RWPE2 (cell line): ENCODE results near the gene RAP2C.

Experiments used
- ATAC-seq: fragments of 200-7000 bp; cut with Tn5 transposase; 3 replicates; pipeline ENCODE4 v1.9.1; 2021; ENCODE audit warnings: low read depth
- DNase-seq: peaks from one replicate; pipeline ENCODE4 v3.0.0-alpha.2; 2020; ENCODE audit warnings: low spot score
- H3K27ac ChIP-seq: fragments of 450-650 bp; 2 replicates; pipeline ENCODE4 v1.5.1; 2017; ENCODE audit warnings: mild to moderate bottlenecking; ENCODE audit not compliant: poor library complexity, severe bottlenecking
- H3K27me3 ChIP-seq: fragments of 250-450 bp; sonication (Bioruptor Pico); 2 replicates; pipeline ENCODE4 v1.5.1; 2021; ENCODE audit warnings: mild to moderate bottlenecking, moderate library complexity; ENCODE audit not compliant: insufficient read depth, poor library complexity, severe bottlenecking
- H3K36me3 ChIP-seq: fragments of 250-450 bp; sonication (Bioruptor Pico); 2 replicates; pipeline ENCODE4 v1.5.1; 2020; ENCODE audit warnings: low read depth, mild to moderate bottlenecking, moderate library complexity
- H3K4me1 ChIP-seq: fragments of 250-450 bp; sonication (Bioruptor Pico); 2 replicates; pipeline ENCODE4 v1.5.1; 2021; ENCODE audit warnings: mild to moderate bottlenecking, moderate library complexity; ENCODE audit not compliant: insufficient read depth, poor library complexity, severe bottlenecking
- H3K4me3 ChIP-seq: fragments of 250-450 bp; sonication (Bioruptor Pico); 2 replicates; pipeline ENCODE4 v1.5.1; 2021; ENCODE audit warnings: mild to moderate bottlenecking, moderate library complexity; ENCODE audit not compliant: severe bottlenecking
- H3K9me3 ChIP-seq: fragments of 250-450 bp; sonication (Bioruptor Pico); 2 replicates; pipeline ENCODE4 v1.5.1; 2021; ENCODE audit warnings: mild to moderate bottlenecking, moderate library complexity; ENCODE audit not compliant: severe bottlenecking
- TF ChIP-seq, protein P1 (sequence below): fragments of 450-650 bp; IDR thresholded peaks from one replicate; pipeline ENCODE4 v1.5.1; 2017; ENCODE audit warnings: mild to moderate bottlenecking, moderate library complexity; ENCODE audit not compliant: poor library complexity, severe bottlenecking

Gene RAP2C

DNA sequence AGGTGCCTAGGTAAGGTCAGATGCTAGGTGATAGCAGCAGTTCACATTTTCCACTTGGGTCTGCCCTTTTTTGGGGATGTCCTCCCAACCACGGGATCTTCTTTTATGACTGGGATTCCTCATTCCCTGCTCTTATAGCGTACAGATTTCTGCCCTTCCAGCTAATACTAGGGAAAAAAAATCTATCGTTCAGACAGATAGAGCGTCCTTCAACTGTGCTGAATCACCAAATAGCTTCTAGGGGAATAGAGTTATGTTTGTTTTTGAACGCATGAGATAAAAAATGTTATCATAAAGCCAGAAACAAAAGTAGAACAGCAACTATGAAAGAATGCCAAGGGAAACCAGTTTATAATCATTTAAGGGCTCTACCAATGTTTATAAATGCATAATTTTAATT is 13.0 kb downstream of the RAP2C start:
- Histone ChIP-seq H3K27ac (no peak overlapping the region), H3K27me3 (no peaks in the 10 kb centered on the region), H3K9me3 (no peaks in the 10 kb centered on the region), H3K4me1 (no peaks in the 10 kb centered on the region), H3K4me3 (no peak overlapping the region), H3K36me3 (peaks cover 8% of the 10 kb centered on the region; the same call in 1 of the 2 replicates)
- ATAC-seq (no peak), DNase-seq (no peak)
- TF ChIP-seq, protein P1, sequence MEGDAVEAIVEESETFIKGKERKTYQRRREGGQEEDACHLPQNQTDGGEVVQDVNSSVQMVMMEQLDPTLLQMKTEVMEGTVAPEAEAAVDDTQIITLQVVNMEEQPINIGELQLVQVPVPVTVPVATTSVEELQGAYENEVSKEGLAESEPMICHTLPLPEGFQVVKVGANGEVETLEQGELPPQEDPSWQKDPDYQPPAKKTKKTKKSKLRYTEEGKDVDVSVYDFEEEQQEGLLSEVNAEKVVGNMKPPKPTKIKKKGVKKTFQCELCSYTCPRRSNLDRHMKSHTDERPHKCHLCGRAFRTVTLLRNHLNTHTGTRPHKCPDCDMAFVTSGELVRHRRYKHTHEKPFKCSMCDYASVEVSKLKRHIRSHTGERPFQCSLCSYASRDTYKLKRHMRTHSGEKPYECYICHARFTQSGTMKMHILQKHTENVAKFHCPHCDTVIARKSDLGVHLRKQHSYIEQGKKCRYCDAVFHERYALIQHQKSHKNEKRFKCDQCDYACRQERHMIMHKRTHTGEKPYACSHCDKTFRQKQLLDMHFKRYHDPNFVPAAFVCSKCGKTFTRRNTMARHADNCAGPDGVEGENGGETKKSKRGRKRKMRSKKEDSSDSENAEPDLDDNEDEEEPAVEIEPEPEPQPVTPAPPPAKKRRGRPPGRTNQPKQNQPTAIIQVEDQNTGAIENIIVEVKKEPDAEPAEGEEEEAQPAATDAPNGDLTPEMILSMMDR: no peak

DNA sequence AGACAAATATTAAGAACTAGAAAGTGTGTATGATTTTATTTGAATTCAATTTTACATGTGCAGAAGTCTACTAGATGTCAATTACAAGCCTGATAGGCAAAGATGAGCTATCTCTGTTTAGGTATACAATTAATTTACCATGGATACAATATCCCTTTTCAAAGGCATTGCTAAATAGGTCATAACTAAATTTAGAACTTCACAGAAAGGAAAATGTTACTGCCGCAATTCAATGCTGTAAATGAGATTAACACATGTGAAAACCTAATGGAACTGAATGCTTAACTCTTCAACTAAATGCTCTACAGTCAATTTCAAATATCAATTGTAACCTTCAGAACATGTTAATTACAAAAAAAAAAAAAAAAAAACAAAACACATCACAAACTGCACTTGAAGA is 14.6 kb downstream of the RAP2C start:
- TF ChIP-seq, protein P1: no peak
- DNase-seq: no peak
- H3K9me3 ChIP-seq: no peaks in the 10 kb centered on the region
- H3K27me3 ChIP-seq: no peaks in the 10 kb centered on the region
- H3K4me1 ChIP-seq: no peaks in the 10 kb centered on the region
- H3K36me3 ChIP-seq: peaks cover 8% of the 10 kb centered on the region; the same call in 1 of the 2 replicates
- no peak overlapping the region for H3K4me3 ChIP-seq
- no peak for ATAC-seq
- H3K27ac ChIP-seq: no peak overlapping the region

DNA sequence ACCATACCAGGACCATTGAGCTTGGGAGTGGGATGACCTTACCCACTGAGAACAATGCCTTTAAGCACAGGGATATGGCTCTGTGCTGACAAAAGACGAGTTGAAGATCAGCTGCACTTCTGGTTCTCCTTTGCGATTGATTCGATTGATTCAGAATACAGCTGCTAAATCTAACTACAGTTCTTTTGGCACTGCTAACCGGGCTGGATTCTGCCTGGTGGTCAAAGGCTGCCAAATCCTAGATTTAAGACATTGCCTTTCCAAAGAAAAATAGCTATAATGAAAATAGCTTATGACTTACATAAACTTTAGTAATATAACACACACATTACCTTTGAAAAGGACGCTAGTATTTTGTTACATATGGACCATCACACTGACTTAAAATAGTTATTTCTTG is 18.3 kb downstream of the RAP2C start:
- no peaks in the 10 kb centered on the region for H3K27me3 ChIP-seq
- ATAC-seq (no peak), DNase-seq (no peak)
- no peak overlapping the region for H3K27ac ChIP-seq
- no peak overlapping the region for H3K4me3 ChIP-seq
- H3K9me3 ChIP-seq: no peaks in the 10 kb centered on the region
- no peaks in the 10 kb centered on the region for H3K4me1 ChIP-seq
- TF ChIP-seq, protein P1: no peak
- H3K36me3 ChIP-seq: peaks cover 8% of the 10 kb centered on the region; the same call in 1 of the 2 replicates

DNA sequence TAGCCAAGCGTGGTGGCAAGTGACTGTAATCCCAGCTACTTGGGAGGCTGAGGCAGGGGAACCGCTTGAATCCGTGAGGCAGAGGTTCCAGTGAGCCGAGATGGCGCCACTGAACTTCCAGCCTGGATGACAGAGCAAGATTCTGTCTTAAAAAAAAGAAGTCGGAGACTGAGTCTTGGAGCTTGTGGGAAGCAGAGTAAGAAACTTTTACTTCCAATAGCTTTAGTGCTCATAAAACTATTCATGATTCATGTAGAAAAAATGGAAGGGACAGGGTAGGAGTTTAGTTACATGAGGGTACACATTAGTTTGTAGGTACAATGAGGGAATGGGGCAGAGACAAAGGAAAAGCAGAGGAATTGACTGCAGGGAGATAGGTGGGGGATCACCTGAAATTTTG is 19.3 kb downstream of the RAP2C start:
- H3K4me1 ChIP-seq: no peaks in the 10 kb centered on the region
- TF ChIP-seq, protein P1: no peak
- no peaks in the 10 kb centered on the region for H3K27me3 ChIP-seq
- no peak for ATAC-seq
- no peaks in the 10 kb centered on the region for H3K36me3 ChIP-seq
- H3K4me3 ChIP-seq: no peak overlapping the region
- DNase-seq: no peak
- no peak overlapping the region for H3K27ac ChIP-seq
- H3K9me3 ChIP-seq: no peaks in the 10 kb centered on the region

DNA sequence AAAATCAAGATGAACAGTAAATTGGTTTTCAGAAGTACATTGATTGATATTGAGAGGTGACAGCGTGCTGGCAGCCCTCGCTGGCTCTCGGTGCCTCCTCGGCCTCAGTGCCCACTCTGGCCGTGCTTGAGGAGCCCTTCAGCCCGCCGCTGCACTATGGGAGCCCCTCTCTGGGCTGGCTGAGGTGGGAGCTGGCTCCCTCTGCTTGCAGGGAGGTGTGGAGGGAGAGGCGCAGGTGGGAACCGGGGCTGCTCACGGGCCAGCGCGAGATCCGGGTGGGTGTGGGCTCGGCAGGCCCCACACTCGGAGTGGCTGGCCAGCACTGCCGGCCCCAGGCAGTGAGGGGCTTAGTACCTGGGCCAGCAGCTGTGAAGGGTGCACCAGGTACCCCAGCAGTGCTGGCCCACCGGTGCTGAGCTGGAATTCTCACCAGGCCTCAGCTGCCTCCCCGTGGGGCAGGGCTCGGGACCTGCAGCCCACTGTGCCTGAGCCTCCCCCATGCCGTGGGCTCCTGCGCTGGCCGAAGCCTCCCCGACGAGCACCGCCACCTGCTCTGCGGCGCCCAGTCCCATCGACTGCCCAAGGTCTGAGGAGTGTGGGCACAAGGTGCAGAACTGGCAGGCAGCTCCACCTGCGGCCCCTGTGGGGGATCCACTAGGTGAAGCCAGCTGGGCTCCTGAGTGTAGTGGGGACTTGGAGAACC is 25.2 kb downstream of the RAP2C start:
- TF ChIP-seq, protein P1: no peak
- H3K4me1 ChIP-seq: no peaks in the 10 kb centered on the region
- DNase-seq (no peak), ATAC-seq (no peak)
- no peaks in the 10 kb centered on the region for H3K36me3 ChIP-seq
- no peak overlapping the region for H3K4me3 ChIP-seq
- H3K27ac ChIP-seq: no peak overlapping the region
- H3K9me3 ChIP-seq: no peaks in the 10 kb centered on the region
- no peaks in the 10 kb centered on the region for H3K27me3 ChIP-seq
